NCI-H128 (cell line): ENCODE results near the gene C16orf95.

ENCODE experiments used
- DNase-seq: peaks from one replicate; lab custom pipeline; 2025; ENCODE audit not compliant: unreplicated experiment; lab: John Stamatoyannopoulos, UW

Gene C16orf95

DNA sequence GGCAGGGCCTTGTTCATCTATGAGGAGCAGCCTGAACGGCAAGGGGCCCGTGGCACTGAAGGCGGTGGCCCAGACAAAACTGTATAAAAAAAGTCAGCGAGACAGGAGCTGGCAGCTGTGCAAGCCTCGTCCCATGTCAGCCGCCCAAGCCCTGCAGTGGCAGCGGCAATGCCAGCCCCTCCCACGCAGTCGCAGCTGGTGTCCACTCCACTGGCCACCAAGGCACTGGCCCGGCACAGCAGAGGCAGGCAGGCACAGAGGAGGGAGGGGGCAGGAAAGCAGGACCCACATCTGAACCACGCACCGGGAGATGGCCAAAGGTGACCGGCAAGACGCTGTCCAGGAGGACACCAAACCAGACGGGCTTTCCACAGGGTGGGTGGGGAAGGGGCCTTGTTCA lies 15.9 kb upstream of the C16orf95 start:
- no peak for DNase-seq

GRCh38 chr16:87332150-87332549 lies 15.0 kb upstream of the C16orf95 start:
- DNase-seq: no peak

DNA sequence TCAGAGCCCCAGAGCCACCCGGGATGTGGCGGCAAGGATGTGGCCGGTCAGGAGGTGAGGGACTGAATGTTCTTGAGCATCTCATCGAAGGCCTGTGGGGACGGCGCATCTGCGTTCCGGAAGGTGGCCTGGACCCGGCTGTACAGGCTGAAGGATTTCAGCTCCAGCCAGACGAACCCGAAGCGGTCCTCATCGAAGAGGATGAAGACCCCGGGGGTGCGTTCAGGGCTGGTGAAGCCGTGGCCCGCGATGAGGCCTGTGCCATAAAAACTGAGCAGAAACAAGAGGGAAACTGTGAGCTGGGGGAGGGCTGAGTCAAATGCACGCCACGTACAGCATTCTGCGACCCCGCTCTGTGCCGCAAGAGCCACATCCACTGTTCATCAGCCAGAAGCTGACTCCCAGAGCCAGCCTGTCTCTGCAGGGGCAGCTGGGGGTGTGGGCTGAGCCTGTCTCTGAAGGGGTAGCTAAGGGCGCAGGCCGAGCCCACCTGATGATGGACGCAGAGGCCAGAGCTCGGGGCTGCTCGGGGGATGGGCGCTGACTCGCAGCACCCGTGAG lies 14.1 kb upstream of the C16orf95 start:
- no peak for DNase-seq

GRCh38 chr16:87330646-87331045 lies 13.5 kb upstream of the C16orf95 start:
- DNase-seq: no peak

DNA sequence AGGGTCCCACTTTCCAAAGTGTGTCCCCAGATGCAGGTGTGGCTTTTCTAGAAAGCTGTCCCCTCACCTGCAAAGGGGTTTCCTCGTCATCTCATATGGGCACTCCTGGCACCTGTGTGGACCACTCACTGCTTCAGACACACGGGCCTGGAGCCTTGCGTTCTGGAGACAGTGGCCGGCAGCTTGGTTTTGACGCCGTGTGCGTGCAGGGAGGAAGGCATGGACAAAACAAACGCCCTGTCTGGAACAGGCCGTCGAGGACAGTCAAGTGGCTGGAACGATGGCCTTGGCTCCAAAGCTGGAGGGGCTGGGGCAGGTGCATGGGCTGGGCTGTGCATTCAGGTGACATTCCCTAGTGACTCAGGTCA lies 13.0 kb upstream of the C16orf95 start:
- DNase-seq: no peak

- no peak for DNase-seq
Observed at GRCh38 chr16:87329436-87330256, 12.5 kb upstream of the C16orf95 start.

- DNase-seq: no peak
Observed at GRCh38 chr16:87328846-87329245, 11.7 kb upstream of the C16orf95 start.

- DNase-seq: no peak
Observed at GRCh38 chr16:87327798-87328495, 10.8 kb upstream of the C16orf95 start.

DNA sequence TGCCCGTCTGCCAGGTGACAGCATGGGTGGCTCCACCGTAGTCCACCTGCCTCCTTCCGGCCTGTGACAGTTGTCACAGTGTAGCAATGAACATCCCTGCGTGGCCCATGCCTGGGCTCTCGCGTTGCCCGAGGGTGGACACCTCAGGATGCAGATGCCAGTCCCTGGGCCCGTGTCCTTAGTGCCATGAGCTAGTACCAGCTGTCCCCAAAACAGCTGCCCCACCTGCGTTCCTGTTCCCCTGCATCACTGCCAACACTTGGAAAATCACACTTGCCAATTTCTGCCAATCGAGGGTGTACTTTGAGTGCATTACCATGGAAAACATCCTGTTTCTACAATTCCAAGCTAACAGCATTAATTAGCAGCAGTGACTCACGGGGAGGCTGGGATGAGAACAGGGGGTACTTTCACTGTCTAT lies 9.0 kb upstream of the C16orf95 start:
- no peak for DNase-seq

DNA sequence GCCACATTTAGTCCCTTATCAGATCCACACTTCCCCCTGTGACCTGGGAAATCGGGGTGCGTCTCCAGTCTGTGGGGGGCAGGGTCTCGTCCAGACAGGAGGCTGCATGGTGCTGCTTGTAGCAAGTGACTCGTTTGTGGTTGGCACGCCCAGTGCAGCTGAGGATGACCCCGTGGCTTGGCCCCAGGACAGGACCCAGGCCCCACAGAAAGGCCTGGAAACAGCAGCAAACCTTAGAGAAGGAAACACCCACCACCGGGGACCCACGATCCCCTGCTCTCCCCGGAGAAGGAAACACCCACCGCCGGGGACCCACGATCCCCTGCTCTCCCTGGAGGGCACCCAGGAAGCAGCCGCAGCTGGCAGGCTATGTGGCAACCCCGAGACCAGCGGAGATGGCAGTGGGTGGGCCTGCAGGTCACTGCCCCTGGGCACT lies 8.2 kb upstream of the C16orf95 start:
- DNase-seq: no peak

- no peak for DNase-seq
Observed at GRCh38 chr16:87324411-87325275, 7.5 kb upstream of the C16orf95 start.

DNA sequence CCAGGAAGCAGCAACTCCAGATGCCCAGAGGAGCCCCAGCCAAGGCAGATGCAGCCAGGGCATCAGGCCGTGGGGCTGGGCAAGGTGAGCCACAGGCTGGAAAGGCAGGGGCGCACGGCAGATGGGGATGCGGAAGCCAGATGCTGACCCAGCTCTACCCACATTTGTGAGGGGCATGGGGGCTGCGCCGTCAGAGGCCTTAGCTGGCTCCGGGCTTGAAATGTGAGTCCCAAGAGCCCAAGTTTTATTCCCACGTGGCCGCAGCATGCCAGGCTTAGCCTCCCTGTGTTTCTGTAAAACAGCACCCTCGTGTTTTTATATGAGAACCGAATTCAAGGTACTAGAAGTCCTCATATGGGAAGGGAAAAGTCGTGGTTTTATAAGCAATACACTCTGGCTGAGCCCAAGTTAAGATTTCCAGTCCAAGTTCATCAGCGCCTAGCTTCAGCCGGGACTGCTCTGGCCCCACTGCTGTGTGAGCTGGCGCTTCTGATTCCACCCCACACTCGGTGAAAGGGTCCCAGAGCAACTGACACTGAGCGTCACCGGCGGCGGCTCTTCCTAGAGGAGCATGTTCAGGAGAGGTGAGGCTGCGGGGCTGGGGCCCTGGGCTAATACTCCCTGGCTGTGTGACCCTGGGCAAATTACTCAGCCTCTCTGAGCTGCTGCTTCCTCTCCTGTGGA lies 6.7 kb upstream of the C16orf95 start:
- DNase-seq: no peak

- DNase-seq: no peak
Observed at GRCh38 chr16:87322833-87323726, 5.9 kb upstream of the C16orf95 start.

GRCh38 chr16:87322360-87322759 lies 5.2 kb upstream of the C16orf95 start:
- DNase-seq: no peak

DNA sequence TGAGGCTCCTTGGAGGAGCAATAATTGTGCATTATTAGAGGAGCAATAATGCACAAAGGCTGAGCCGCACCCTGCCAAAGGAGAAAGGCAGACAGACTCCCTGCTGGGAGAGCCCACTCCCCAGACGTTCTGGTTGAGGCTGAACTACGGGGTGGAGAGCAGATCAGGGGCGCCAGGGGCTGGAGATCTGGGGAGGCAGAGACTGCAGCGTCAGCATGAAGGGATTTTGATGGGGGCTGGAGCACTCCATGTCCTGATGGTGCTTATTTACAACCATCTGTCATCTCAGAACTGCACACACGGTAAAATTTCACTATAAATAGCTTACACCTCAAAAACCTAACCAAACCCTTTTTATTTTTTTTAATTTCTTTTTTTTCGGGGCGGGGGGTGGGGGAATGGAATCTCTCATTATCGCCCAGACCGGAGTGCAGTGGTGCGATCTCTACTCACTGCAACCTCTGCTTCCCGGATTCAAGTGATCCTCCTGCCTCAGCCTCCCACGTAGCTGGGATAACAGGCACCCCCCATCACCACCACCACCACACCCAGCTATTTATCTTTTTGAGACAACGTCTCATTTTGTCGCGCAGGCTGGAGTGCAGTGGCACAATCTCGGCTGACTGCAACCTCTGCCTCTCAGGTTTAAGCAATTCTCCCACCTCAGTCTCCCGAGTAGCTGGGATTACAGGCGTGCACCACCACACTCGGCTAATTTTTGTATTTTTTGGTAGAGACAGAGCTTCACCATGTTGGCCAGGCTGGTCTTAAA lies 4.3 kb upstream of the C16orf95 start:
- no peak for DNase-seq

GRCh38 chr16:87320510-87321227 lies 3.5 kb upstream of the C16orf95 start:
- no peak for DNase-seq

GRCh38 chr16:87319997-87320491 lies 2.9 kb upstream of the C16orf95 start:
- DNase-seq: no peak

GRCh38 chr16:87319011-87319410 lies 1.8 kb upstream of the C16orf95 start:
- DNase-seq: no peak
